ENCODE data around the gene ENAH.

The ENAH gene

DNA sequence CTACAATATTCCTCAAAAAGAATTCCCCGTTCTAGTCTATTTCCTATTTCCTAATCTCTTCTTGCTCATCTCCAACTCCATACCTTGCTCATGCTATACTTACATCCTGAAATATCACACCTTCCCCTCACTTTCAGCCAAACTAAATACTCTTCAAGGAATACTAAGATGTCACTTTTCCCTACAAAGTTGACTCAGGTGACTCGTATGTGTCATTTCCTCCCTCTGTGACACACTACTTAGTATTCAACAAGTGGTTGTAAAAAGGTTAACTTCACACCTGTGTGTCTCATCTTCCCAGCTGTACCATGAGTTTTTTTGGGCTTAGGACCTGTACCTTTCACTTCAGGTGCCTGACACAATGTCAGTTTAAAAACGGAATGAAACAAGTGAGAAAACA is 143.2 kb downstream of the ENAH start:
- Mint-ChIP-seq H3K4me3 (no peak overlapping the region), H3K27ac (no peak overlapping the region), H3K4me1 (ENCODE audit: low read depth in 2 of 2) (no peaks in the 10 kb centered on the region), H3K27me3 (peaks cover 7 to 33% of the 10 kb centered on the region in 2 donors), H3K36me3 (ENCODE audit: insufficient read depth) (no peaks in the 10 kb centered on the region), H3K9me3 (no peaks in the 10 kb centered on the region)
- DNase-seq, result no peak
- no peak for ATAC-seq (replicated peaks)

DNA sequence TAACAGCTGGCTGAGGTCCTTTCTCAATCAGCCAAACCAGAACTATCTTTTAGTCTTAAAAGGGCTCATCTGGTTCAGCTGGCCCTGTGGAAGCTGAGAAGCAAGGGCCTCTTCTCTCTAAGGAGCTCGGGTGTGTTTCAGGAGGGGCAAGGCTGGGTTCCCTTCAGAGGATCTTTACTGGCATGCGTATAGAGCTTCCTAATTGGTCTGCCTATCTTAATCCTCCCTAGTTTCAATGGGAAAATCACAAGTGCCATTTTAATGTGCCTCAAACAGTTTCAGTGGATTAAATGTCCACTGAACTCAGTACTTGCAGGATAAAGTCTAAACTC is 143.6 kb downstream of the ENAH start:
- Mint-ChIP-seq H3K4me1 (ENCODE audit: low read depth in 2 of 2) (no peaks in the 10 kb centered on the region), H3K36me3 (ENCODE audit: insufficient read depth) (no peaks in the 10 kb centered on the region), H3K27me3 (peaks cover 7 to 33% of the 10 kb centered on the region in 2 donors), H3K27ac (no peak overlapping the region), H3K4me3 (no peak overlapping the region), H3K9me3 (no peaks in the 10 kb centered on the region)
- DNase-seq (no peak), ATAC-seq (replicated peaks) (no peak)

DNA sequence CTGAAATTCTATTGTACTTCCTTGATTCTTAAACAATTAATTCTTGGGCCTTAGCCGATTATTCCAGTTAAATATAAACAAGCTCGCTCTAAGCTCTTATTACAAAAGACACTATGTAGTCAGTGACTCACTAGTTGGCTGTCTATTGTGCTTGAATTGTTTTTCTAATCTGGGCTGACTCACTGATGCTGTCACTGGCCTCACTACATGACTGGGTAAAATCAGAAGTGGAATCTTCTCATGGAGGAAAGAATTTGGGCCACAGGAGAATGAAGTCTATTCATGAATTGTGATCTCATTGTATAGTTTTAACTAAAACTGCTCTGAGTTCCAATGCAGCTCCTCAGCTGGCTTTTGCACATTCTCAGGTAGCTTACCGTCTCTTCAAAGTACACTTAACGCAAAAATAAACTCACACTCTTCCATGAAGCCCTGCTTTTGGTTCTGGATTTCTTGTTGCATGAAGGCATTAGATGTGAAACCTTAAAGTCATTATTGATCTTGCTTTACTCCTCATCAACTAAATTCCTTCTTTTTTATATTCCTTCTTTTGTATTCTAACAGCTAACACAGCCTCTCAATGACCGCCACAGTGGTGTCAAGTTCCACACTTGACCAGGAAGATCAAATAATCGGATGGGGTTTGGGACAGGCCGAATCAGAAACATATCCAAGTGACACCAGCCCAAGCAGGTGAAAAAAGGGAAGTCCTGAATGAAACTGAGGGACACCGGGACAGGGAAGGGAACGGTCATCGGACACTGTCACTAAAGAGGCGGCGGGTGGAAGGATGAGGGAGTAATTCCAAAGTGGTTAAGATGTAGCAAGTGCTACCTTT is 144.2 kb downstream of the ENAH start:
- DNase-seq (no peak), ATAC-seq (replicated peaks) (no peak)
- no peaks in the 10 kb centered on the region for H3K4me1 Mint-ChIP-seq (ENCODE audit: low read depth in 2 of 2)
- H3K36me3 Mint-ChIP-seq (ENCODE audit: insufficient read depth), result no peaks in the 10 kb centered on the region
- no peak overlapping the region for H3K27ac Mint-ChIP-seq
- peaks cover 7 to 33% of the 10 kb centered on the region in 2 donors for H3K27me3 Mint-ChIP-seq
- no peak overlapping the region for H3K4me3 Mint-ChIP-seq
- H3K9me3 Mint-ChIP-seq, result no peaks in the 10 kb centered on the region

DNA sequence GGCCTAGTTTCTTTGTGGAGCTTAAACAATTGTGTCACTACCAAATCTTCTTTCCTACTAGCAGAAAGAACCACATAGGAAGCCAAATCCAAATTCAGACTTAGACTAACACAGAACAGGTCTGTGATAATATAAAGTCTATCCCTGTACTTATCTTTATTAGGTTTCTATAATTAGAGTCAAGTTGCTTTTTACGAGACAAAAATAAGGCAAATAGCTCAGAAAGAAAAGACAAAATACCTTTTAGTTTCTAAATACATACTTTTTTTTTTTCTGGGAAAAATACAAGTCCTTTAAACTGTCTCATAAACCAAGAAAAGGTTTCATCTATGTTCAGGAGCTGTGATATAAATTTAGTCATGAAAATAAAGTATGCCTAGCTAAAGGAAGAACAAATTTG is 146.2 kb downstream of the ENAH start:
- DNase-seq, result no peak
- Mint-ChIP-seq H3K27ac (no peak overlapping the region), H3K4me1 (ENCODE audit: low read depth in 2 of 2) (no peaks in the 10 kb centered on the region)

DNA sequence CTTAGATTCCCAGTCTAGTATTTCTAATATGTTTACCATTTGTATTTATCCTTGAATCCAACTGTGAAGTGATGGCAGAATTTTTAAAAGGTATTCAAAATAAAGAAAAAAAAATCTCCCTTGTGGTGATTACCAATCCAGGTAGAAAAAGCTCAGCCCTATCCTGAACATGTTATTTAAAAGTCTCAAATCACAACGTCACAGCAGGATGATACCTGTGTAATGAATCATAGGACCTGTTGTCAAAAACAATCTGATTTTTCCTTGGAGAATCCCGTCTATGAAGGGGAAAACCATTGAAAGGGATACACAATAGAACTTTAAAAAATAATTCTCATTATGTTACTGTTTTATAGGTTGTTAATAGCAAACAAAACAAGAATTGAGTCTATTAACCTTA is 148.1 kb downstream of the ENAH start:
- ATAC-seq (replicated peaks), result no peak
- Mint-ChIP-seq H3K27me3 (peaks cover 13 to 14% of the 10 kb centered on the region in 2 donors), H3K4me1 (ENCODE audit: low read depth in 2 of 2) (no peaks in the 10 kb centered on the region), H3K36me3 (ENCODE audit: insufficient read depth) (no peaks in the 10 kb centered on the region), H3K9me3 (no peaks in the 10 kb centered on the region), H3K27ac (no peak overlapping the region), H3K4me3 (no peak overlapping the region)
- no peak for DNase-seq

More for the DNA sequence above, 146.2 kb downstream of the ENAH start:
- Mint-ChIP-seq H3K36me3 (ENCODE audit: insufficient read depth) (no peaks in the 10 kb centered on the region), H3K27me3 (peaks cover 7 to 20% of the 10 kb centered on the region in 2 donors), H3K4me3 (no peak overlapping the region), H3K9me3 (no peaks in the 10 kb centered on the region)
- no peak for ATAC-seq (replicated peaks)

DNA sequence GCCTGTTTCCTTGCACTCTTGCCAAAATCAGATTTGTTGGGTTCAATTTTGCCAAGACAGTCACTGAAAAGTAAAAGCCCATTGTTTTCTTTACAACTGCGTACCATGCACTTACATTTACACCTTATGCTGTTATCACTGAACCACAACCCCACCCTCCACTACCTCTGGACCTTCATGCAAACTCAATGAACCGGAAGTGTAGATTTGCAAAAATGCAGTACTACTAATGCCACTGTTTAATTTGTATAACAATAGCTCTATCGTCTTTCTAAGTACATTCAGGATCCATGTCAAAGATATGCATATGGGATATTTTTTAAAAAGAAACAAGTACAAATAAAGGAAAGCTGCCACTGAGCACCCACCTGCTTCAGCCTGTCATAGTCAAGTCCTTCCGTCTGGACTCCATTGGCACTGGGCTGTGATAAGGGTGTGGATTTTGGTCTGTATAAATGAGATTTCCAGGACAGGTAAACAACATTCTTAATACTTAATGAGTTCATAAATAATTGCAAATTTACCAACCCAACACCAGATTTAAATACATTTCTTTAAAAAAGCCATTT is 152.2 kb downstream of the ENAH start:
- H3K4me3 Mint-ChIP-seq, result no peak overlapping the region
- no peaks in the 10 kb centered on the region for H3K9me3 Mint-ChIP-seq
- DNase-seq, result no peak
- H3K4me1 Mint-ChIP-seq (ENCODE audit: low read depth in 2 of 2), result no peaks in the 10 kb centered on the region
- peaks cover 31 to 42% of the 10 kb centered on the region in 2 donors for H3K27me3 Mint-ChIP-seq
- H3K36me3 Mint-ChIP-seq (ENCODE audit: insufficient read depth), result no peaks in the 10 kb centered on the region
- H3K27ac Mint-ChIP-seq, result no peak overlapping the region
- no peak for ATAC-seq (replicated peaks)

DNA sequence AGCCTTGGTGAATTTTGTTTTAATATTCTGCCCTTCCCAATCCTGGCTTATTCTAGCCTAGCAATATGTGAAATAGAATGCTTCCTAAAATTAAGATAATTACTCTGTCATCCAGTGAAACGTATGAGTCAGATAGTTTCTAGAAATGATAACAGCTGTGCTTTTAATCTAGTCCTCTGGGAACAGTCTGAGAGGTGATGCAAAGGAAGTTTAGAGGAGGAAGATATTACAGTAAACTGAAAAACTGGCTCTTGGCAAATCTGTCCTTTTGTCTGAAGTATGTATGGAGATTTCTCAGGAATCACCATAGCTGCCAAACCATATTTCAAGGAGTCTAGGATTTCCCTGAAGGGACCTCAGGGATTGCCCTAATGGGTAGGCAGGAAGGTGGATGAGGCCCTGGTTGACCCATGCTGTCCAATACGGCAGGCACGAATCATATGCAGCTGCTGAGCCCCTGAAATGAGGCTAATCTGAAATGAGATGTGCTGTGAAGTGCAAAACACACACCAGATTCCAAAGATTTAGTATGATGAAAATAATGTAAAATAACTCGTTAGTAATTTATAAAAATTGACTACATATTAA is 154.3 kb downstream of the ENAH start:
- no peaks in the 10 kb centered on the region for H3K36me3 Mint-ChIP-seq (ENCODE audit: insufficient read depth)
- DNase-seq (no peak), ATAC-seq (replicated peaks) (no peak)
- no peak overlapping the region for H3K4me3 Mint-ChIP-seq
- H3K27me3 Mint-ChIP-seq, result peaks cover 38 to 50% of the 10 kb centered on the region in 2 donors
- H3K4me1 Mint-ChIP-seq (ENCODE audit: low read depth in 2 of 2), result no peaks in the 10 kb centered on the region
- H3K27ac Mint-ChIP-seq, result no peak overlapping the region
- no peaks in the 10 kb centered on the region for H3K9me3 Mint-ChIP-seq

DNA sequence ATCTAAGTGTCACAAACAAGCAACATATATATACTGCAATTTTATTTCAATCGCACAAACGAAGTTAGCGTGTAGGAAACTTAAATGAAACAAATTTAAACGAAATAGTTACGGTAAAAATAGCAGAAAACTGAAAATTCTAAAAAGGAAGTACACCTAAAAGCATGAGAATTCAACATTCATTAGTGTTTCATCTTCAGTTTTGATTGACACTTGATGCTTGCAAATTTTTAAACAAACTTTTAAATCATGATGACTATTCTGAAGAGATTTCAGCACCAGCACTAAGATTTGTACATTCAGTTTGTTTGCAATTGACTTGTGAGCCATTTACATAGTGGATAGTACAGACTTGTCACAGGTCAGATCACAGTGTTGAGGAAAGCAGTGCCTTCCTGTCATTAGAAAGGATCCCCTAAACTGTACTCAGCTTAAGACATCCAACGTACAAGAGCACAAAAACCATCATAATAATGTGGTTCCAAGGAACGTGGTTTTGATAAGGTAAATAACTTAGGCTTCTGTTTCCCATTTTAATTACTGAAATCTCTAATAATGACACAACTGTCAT is 158.0 kb downstream of the ENAH start:
- no peak for DNase-seq
- no peak overlapping the region for H3K27ac Mint-ChIP-seq
- no peaks in the 10 kb centered on the region for H3K36me3 Mint-ChIP-seq (ENCODE audit: insufficient read depth)
- H3K27me3 Mint-ChIP-seq, result peaks cover 49 to 51% of the 10 kb centered on the region in 2 donors
- H3K9me3 Mint-ChIP-seq, result no peaks in the 10 kb centered on the region
- no peaks in the 10 kb centered on the region for H3K4me1 Mint-ChIP-seq (ENCODE audit: low read depth in 2 of 2)
- H3K4me3 Mint-ChIP-seq, result no peak overlapping the region
- no peak for ATAC-seq (replicated peaks)

DNA sequence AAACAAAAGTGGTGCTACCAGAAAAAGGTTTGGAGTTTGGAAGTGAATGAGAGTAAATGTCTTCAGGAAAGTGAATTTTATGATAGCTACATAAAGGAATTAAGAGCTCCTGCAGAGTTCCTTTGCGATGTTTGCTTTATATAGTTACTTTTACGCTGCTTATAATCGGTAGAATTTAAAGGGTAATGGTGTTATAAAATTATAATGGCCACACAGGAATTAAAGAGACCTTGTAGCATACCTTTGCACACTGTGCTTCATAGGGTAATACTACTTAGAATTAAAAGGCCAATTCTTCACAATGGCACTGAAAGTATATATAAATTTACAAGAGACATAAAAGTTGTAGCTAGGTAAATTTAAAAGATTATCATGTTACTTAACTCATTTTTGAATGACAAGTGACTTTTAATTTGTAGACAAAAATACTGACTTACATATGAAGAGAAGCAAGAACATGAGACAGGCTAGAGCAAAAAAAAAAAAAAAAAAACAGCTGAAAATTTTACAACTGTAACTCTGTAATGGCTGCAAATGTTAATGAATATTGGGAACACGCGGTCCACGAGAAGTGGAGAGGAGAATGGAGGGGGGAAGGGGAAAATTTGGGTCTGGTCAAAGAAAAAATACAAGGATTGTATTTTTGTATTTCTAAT is 159.2 kb downstream of the ENAH start:
- Mint-ChIP-seq H3K4me3 (no peak overlapping the region), H3K27me3 (peaks cover 37 to 52% of the 10 kb centered on the region in 2 donors), H3K4me1 (ENCODE audit: low read depth in 2 of 2) (no peaks in the 10 kb centered on the region), H3K9me3 (no peaks in the 10 kb centered on the region), H3K36me3 (ENCODE audit: insufficient read depth) (no peaks in the 10 kb centered on the region), H3K27ac (no peak overlapping the region)
- DNase-seq (no peak), ATAC-seq (replicated peaks) (no peak)

DNA sequence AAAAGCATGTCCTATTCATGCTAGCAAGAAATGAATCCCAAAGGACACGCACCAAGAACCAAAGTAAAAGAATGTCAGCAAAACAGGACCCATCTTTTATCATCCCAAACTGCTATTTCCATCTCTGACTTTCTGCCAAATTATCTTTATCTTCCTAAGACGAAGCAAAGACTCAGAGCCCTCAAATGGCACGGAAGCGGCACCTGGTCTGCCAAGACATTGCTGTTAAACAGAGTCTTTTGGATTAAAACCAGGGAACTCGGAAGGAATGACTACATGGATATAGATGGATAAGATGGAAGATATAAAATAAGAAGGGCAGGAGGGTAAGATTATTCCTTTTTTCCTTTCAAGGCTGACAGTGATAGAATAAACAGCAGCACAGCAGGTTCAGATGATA is 164.2 kb downstream of the ENAH start:
- H3K4me3 Mint-ChIP-seq, result no peak overlapping the region
- H3K36me3 Mint-ChIP-seq (ENCODE audit: insufficient read depth), result no peaks in the 10 kb centered on the region
- no peaks in the 10 kb centered on the region for H3K9me3 Mint-ChIP-seq
- DNase-seq, result no peak
- no peak overlapping the region for H3K27ac Mint-ChIP-seq
- peaks cover 14 to 31% of the 10 kb centered on the region in 2 donors for H3K27me3 Mint-ChIP-seq
- H3K4me1 Mint-ChIP-seq (ENCODE audit: low read depth in 2 of 2), result no peaks in the 10 kb centered on the region
- no peak for ATAC-seq (replicated peaks)

DNA sequence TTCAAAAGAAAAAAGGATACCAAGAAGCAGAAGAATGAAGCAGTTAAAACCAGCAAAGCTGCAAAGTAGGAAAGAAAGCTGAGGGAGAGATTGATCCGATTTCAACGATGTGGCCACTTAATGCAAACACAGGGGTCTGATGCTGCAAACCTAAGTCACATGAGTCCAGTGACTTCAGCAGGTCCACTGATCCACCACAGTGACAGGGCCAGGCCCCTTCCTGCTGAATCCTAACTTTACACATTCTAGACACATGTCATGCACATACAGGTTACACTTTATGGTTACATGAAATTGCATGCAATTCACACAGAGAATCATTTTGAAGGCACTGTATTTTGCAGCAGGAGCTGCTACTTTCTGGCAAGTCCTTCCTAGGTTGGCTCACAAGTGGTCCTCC is 166.1 kb downstream of the ENAH start:
- no peak for DNase-seq
- no peaks in the 10 kb centered on the region for H3K36me3 Mint-ChIP-seq (ENCODE audit: insufficient read depth)
- peaks cover 18 to 33% of the 10 kb centered on the region in 2 donors for H3K27me3 Mint-ChIP-seq
- ATAC-seq (replicated peaks), result no peak
- no peaks in the 10 kb centered on the region for H3K9me3 Mint-ChIP-seq
- no peak overlapping the region for H3K27ac Mint-ChIP-seq
- H3K4me1 Mint-ChIP-seq (ENCODE audit: low read depth in 2 of 2), result no peaks in the 10 kb centered on the region
- H3K4me3 Mint-ChIP-seq, result no peak overlapping the region

DNA sequence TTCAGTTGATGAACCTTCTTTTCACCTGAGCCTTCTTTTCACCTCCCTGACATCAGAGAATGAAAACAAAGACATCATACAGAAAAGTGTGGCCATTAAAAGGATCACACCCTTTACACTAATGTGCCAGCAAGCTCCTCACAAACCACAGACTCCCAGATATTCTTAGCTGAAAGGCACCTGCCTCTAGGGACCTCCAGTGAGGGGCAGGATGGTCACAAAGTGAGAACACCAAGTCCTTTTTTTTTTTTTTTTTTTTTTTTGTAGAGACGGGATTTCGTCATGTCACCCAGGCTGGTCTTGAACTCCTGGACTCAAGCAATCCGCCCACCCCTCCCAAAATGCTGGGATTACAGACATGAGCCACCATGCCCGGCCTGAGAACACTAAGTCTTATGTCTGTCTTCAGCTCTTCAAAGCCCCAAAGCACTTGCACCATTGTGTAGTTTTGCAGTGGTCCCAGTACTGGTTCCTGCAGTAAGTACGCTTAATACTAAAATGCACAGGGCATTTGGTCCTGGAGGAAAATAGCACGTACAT is 166.9 kb downstream of the ENAH start:
- H3K36me3 Mint-ChIP-seq (ENCODE audit: insufficient read depth), result no peaks in the 10 kb centered on the region
- DNase-seq (no peak), ATAC-seq (replicated peaks) (no peak)
- no peaks in the 10 kb centered on the region for H3K9me3 Mint-ChIP-seq
- peaks cover 0 to 1% of the 10 kb centered on the region in 2 donors for H3K4me1 Mint-ChIP-seq (ENCODE audit: low read depth in 2 of 2)
- H3K27ac Mint-ChIP-seq, result no peak overlapping the region
- no peak overlapping the region for H3K4me3 Mint-ChIP-seq
- peaks cover 18 to 36% of the 10 kb centered on the region in 2 donors for H3K27me3 Mint-ChIP-seq

DNA sequence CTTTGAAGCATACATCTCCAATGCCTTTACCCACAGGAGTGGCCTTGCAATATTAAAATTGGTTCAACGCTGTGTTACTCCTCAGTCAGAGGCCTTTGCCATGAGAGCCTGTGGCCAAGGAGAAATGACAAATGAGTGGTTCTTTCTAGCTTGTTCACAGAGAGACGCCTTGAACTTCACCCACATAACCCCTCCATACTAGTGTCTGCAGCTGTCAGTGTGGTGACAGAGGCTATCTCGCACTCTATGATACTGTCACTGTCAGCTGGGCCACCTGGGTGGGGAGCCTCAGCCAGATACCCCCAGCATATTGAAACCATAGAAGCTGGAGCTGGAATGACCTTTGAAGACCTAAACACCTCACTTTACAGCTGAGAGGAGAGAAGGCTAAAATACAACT is 167.7 kb downstream of the ENAH start:
- no peak overlapping the region for H3K27ac Mint-ChIP-seq

More for the DNA sequence above, 167.7 kb downstream of the ENAH start:
- H3K27me3 Mint-ChIP-seq, result peaks cover 18 to 36% of the 10 kb centered on the region in 2 donors
- DNase-seq (no peak), ATAC-seq (replicated peaks) (no peak)
- no peaks in the 10 kb centered on the region for H3K9me3 Mint-ChIP-seq
- H3K36me3 Mint-ChIP-seq (ENCODE audit: insufficient read depth), result no peaks in the 10 kb centered on the region
- H3K4me1 Mint-ChIP-seq (ENCODE audit: low read depth in 2 of 2), result peaks cover 0 to 3% of the 10 kb centered on the region in 2 donors
- H3K4me3 Mint-ChIP-seq, result no peak overlapping the region

All from effector memory CD8-positive, alpha-beta T cell (primary cell).